HG02678 (cell line): ENCODE measurements around the gene RUSF1.

Source experiments
- ATAC-seq: cut with Tn5 transposase; IDR thresholded peaks from one replicate; pipeline ENCODE4 v1.9.1; 2021; ENCODE audit warnings: mild to moderate bottlenecking, moderate library complexity; ENCODE audit not compliant: unreplicated experiment

Gene RUSF1

DNA sequence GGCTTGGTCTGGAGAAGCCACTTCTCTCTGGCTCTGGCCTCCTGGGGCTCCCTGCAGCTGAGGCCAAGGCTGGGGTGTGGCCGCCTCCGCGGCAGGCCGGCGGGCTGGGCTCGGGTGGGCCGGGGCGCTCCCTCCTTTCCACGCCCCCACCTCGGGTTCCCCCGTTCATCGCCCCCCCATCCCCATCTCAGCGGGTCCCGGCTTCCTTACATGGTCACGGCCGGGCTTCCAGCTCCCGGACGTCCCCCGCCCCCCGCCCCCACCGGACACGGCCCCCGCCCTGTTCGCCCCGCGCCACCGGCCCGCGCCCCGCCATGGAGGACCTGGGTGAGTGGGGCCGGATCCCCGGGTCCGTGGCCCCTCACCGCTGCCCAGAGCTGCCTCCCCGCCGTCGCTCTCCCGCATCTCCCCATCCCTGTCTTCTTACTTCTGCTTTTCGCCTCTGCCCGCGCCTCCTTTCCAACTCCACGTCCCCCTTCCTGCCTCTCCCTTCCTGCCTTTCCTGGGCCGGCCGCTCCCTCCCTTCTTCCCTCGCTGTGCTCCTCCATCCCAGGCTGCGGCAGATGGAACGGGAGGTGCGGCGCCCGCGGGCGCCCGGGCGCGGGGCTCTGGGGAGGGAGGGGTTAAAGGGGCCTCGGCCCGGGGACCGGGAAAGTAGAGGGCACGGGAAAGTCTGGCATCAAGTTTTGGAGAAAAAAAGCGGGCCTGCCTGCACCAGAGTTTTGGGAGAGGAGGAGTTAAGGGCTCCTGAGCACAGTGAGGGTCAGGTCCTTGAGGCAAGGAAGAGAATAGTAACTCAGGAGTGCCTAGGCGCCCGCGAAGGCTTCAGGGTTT is 36.1 kb downstream of the RUSF1 start, which contains the start of gene TGFB1I1:
Gene TGFB1I1 (plus strand): TSS at position 278 of the 834 bp plus-strand sequence. CDS start 37 bp downstream, at position 315.
- ATAC-seq, result peak; percentile 2

- ATAC-seq, result no peak
These were observed 36.8 kb downstream of the RUSF1 start for GRCh38 chr16:31471241-31471874.

DNA sequence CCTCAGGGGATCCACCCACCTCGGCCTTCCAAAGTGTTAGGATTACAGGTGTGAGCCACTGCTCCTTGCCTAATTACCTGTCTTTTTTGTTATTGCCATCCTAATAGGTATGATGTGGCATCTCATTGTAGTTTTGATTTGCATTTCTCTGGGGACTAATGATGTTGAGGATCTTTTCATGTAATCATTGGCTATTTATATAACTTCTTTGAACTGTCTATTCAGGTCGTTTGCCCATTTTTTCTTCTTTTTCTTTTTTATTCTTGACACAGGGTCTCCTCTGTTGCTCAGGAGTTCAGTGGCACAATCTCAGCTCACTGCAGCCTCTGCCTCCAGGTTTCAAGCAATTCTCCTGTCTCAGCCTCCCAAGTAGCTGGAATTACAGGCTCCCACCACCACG is 37.6 kb downstream of the RUSF1 start:
- no peak for ATAC-seq

DNA sequence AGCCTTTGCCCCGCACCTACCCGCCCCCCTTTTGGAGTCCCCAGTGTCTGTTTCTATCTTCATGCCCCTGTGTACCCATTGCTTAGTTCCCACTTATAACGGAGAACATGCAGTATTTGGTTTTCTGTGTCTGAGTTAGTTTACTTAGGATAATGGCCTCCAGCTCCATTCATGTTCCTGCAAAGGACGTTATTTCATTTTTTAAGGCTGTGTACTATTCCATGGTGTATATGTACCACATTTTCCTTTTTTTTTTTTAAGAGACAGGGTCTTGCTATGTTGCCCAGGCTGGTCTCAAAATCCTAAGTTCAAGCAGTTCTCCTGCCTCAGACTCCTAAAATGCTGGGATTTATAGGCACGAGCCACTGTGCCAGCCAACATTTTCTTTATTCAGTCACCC is 40.3 kb downstream of the RUSF1 start:
- no peak for ATAC-seq

DNA sequence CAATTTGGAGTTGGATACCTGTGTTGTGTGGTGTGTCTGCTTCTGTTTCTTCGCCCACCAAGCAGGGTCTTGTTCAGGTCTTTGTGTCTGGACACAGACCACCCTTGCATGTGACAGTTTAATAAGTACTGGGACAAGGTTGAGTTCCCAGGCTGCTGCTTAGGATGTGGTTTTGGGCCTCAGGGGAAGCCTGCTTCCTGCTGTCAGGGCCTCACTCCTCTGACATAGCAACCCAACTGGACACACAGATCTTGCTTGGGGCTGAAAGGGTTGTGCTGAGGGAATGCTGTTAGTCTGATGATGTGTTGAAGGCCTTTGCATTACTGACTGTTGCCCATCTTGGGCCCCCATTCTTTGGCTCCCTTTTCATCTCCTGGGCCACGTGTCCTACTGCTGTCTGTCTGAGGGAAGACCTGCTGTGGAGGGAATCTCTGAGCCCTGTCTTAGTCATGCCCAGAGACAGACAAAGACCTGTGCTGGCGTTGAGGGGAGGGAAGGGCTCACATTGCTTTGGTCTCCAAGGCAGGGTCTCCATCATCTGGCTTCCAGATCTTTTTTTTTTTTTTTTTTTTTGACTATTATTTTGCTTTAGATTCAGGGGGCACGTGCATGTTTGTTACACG is 40.9 kb downstream of the RUSF1 start:
- ATAC-seq, result peak; percentile 65

GRCh38 chr16:31466381-31466841 is 41.8 kb downstream of the RUSF1 start:
- ATAC-seq, result no peak

DNA sequence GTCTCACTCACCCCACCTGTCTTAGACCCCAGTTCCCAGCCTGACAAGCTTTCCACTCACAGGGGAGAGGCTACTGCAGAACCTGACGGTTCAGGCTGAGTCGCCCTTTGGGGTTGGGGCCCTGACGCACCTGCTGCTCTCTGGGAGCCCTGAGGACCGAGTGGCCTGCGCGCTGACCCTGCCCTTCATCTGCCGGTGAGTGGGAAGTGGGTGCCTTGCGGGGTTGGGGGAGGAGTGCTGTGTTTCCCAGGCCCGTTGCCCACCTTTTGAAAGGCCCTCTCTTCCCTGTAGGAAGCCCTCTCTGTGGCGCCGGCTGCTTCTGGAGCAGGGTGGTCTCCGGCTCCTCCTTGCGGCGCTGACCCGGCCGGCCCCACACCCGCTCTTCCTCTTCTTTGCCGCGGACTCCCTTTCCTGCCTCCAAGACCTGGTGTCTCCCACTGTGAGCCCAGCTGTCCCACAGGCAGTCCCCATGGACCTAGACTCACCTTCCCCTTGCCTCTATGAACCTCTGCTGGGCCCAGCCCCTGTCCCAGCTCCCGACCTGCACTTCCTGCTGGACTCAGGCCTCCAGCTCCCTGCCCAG is 42.3 kb downstream of the RUSF1 start:
- no peak for ATAC-seq

DNA sequence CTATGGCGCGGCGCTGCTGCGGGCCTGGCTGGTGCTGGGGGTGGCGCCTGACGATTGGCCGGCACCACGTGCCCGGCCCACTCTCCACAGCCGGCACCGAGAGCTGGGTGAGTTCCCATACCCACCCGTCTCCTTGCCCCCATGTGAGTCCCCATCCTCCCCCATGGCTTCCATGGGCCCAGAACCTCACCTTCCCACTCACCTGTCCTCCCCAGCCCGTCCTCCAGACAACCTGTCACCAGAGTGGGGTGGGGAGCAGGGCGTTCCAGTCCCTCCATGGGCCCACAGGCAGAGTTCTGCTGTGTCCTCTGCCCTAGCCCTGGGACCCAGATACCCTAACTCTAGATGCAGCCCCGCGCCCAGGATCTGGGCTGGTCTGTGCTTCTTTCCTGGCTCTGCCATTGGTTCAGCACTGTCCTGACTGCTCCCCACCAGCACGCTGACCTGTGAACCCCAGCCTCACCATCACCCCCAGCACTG is 43.4 kb downstream of the RUSF1 start:
- ATAC-seq, result no peak

DNA sequence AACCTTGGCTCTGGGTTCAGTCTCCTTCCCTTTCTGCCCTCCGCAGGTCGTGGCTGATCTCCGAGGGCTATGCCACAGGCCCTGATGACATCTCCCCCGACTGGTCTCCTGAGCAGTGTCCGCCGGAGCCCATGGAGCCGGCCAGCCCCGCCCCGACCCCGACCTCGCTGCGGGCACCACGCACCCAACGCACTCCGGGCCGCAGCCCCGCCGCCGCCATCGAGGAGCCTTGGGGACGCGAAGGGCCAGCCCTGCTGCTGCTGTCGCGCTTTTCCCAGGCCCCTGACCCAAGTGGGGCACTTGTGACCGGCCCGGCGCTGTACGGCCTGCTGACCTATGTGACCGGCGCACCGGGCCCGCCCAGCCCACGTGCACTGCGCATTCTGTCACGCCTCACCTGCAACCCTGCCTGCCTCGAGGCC is 43.8 kb downstream of the RUSF1 start:
- ATAC-seq, result no peak

GRCh38 chr16:31461921-31462804 is 46.0 kb downstream of the RUSF1 start:
- no peak for ATAC-seq

- no peak for ATAC-seq
These were observed 46.8 kb downstream of the RUSF1 start for GRCh38 chr16:31461201-31461920.

DNA sequence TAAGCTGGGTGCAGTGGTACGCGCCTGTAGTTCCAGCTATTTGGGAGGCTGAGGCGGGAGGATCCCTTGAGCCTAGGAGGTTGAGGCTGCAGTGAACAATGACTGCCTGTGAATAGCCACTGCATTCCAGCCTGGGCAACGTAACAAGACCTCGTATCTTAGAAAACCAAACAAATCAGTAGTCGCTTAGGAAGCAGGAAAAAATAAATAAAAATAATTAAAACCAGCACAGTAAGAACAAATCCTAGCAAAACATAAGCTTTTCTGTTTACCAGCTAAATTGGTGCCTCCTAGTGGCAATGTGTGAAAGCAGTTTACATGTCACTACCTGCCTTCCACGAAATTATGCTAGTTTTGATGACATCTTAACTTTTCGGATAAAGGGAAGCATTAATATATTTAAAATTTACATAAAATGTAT is 47.6 kb downstream of the RUSF1 start:
- ATAC-seq, result no peak

GRCh38 chr16:31459687-31460581 is 48.3 kb downstream of the RUSF1 start:
- ATAC-seq, result peak; percentile 71

DNA sequence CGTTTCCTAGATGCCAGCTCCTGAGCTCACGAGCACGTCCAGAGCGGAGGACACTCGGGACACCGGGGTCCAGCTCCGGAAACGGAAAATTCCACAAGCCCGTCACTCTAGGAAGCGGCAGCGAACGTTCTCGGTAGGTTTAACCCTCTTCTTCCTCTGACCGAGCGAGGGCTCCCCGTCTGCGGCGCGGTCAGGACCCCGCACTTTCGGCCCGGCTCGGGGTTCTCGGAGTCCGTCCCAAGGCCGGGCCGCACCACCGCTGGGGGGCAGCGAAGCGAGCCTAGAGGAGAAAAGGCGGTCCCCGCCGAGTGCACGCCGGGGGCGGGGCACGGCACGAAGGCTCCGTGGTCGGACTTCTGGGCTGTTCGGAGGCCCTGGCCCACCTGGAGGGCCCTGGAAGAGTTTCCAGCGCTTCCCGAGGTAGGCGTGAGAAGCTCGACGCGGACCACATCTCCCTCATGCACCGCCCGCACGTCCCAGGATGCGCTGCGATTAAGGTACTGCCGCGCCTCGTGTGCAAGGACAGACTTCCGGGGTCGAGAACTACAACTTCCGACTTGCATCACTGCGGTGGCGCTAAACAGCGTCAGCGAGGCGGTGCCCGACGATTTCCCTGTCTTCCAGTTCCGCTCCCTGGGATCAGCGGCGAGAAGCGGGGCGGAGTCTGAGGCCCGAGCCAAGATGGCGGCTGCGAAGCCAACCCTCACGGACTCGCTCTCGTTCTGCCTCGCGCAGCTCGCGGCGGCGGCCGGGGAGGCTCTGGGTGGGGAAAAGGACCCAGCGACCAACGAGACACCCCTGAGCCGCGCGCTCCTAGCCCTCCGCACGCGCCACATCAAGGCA is 49.1 kb downstream of the RUSF1 start, which contains the start of gene ARMC5:
Gene ARMC5 (plus strand): TSS at position 658 of the 843 bp plus-strand sequence. CDS start 24 bp downstream, at position 682.
- ATAC-seq, result peak; percentile 72

- peak; percentile 4 for ATAC-seq
These were observed 49.9 kb downstream of the RUSF1 start for GRCh38 chr16:31458073-31458843.

- ATAC-seq, result no peak
These were observed 51.2 kb downstream of the RUSF1 start for GRCh38 chr16:31456988-31457360.
